HG03571 (cell line): ENCODE data around the gene SLC27A1.
"Not testable (repeated sequence)": the region's sequence is repeated elsewhere in the genome, so short reads cannot be mapped to it uniquely, and the experiment has no call there.

Experiments used
- ATAC-seq: cut with Tn5 transposase; IDR thresholded peaks from one replicate; pipeline ENCODE4 v1.9.1; 2021; ENCODE audit not compliant: unreplicated experiment

Gene SLC27A1

GRCh38 chr19:17538684-17539237 lies 68.4 kb downstream of the SLC27A1 start:
- ATAC-seq = no peak

DNA sequence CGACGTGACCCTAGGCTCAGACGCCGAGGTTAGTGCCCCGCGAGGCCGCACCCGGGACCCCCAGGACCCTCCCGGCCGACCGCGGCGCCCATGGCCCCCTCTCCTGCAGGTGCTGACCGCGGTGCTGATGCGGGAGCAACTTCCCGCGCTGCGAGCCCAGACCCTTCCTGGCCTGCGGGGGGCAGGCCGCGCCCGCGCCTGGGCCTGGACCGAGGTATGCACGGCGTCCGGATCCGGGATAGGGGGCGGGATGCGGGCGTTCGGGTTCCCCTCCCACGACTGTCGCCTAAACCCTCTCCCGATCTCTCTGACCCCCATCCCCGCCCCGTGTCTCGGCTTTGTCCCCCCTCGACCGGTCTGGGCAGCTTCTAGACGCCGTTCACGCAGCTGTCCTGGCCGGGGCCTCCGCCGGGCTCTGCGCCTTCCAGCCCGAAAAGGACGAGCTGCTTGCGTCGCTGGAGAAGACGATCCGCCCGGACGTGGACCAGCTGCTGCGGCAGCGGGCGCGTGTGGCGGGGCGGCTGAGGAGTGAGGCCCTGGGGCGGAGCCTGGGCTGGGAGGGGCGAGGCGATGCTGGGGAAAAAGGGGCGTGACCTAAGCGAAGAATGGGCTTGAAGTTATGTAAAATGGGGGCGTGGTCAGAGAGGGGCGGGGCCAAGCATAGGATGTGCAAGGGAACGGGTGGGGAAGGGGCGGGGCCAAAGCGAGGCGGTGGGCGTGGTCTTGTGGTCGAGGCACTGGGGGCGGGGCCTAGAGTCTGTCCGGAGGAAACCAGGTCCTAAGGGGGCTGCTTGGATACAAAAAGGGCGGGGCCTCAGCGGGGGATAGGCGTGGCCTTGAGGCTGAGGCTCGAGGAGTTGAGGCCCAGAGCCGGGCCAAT lies 69.2 kb downstream of the SLC27A1 start:
- ATAC-seq = no peak

- no peak for ATAC-seq
Observed at GRCh38 chr19:17540174-17540573, 69.8 kb downstream of the SLC27A1 start.

DNA sequence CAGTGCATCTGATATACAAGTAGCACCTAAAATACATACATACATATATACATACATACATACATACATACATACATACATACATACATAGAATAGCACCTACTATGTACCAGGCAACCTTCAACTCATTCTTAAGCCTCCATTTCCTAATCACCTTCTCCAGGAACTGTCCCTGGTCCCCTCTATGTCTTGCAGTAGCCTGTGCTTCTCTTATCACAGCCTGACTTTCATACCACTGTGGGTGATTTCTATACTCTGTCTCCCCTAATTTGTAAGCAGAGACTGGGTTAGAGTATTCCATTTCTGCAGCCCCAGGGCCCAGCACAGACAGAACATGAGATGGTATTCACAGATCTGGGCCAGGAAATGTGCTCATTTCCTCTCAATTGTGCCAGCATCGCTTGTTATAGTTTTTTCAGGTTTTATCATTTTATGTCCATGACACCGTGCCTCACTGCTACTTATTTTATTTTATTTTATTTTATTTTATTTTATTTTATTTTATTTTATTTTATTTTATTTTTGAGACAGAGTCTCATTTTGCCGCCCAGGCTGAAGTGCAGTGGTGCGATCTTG lies 70.9 kb downstream of the SLC27A1 start:
- no peak for ATAC-seq

- no peak for ATAC-seq
Observed at GRCh38 chr19:17542042-17542441, 71.7 kb downstream of the SLC27A1 start.

- no peak for ATAC-seq
Observed at GRCh38 chr19:17542793-17543582, 72.7 kb downstream of the SLC27A1 start.

DNA sequence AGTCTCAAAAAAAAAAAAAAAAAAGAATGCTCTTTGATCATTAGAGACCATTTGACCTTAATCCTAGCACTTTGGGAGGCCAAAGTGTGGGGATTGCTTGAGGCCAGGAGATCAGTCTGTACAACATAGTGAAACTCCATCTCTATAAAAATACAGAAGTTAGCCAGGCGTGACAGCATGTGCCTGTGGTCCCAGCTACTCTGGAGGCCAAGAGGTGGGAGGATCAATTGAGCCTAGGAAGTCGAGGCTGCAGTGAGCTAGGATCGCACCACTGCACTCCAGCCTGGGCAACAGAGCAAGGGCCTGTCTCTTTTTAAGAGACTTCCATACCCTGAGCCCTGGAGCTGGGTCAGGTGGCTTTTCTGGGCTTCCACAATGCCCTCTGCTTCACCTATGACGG lies 73.7 kb downstream of the SLC27A1 start:
- no peak for ATAC-seq

GRCh38 chr19:17544418-17544817 lies 74.1 kb downstream of the SLC27A1 start:
- no peak for ATAC-seq

DNA sequence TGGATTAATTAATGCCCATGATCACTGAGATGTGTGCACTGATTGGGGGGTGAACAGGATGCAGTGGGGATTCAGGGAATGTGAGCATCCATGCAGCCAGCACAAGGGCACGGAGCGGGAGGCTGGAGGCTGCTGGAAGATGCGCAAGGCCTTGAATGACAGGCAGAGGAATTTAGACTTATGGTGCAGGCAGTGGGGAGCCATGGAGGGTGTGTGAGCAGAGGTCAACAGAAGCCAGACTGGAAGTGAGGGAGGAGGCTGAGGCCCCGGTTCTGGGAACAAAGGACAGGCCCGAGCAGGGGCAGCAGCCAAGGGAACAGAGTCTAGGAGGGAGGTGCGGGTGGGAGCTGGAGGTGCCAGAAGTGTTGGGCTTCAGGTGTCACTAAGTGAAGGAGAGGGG lies 77.8 kb downstream of the SLC27A1 start:
- no peak for ATAC-seq

GRCh38 chr19:17549085-17549740 lies 78.9 kb downstream of the SLC27A1 start:
- ATAC-seq = no peak

DNA sequence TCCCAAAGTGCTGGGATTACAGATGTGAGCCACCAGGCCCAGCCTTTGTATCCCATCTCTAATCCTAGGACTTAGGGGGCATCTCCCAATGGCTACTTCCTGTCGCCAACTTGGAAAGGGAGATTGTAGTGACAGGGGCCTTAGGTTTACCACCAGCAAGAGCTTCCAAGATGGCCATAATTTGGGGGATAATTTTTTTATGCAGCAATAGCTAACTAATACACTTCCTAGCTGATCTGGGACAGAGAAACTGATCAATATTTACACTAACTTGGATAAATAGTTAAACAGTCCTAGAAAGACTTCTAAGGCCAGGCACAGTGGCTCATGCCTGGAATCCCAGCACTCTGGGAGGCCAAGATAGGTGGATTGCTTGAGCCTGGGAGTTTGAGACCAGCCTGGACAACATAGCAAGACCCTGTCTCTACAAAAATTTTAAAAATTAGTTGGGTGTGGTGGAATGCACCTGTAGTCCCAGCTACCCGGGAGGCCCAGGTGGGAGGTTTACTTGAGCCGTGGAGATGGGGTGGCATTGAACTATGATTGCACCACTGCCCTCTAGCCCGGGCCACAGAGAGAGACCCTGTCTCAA lies 79.8 kb downstream of the SLC27A1 start:
- ATAC-seq = no peak

GRCh38 chr19:17552735-17553134 lies 82.4 kb downstream of the SLC27A1 start:
- ATAC-seq = not testable (repeated sequence)

DNA sequence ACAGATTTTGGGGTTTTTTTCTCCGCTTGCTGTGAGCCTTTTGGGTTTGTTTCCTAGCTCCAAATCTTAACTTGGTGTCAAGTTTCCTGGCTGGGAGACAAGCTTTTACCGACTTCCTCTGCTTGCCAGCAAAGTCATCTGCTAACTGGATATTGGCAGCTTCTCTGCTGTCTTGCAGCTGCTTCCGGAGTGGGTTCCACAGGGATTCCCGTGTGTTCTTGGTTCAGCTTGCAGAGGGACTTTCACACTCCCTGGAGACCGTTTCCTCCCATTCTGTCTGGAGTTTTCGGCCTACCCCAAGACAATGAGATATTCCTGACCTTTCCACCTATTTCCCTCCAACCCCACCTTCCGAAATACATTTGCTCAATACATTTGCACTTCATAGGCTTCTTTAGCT lies 82.9 kb downstream of the SLC27A1 start:
- ATAC-seq = no peak

DNA sequence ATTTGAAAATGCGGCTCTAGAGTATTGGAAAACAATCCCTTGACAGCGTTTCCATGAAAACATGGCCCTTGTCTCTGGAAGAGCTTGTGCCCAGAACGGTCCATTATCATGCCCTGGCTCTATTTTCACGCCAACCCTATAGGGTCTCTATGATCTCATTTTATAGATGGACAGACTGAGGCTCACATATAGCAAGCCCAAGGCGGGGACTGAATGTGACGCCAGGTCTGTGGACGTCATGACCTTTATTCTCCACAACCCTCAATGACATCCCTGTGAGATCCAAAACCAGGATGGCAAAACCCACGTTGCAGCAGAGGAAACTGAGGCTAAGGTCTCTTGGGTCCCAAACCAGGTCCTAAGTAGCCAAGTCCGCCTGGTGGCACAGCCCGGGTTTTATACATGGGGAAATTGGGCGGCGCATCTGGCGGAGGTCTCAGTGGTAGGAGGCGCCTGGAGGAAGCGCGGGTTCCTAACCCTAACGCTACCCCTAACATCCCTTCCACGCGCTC lies 84.7 kb downstream of the SLC27A1 start:
- no peak for ATAC-seq

DNA sequence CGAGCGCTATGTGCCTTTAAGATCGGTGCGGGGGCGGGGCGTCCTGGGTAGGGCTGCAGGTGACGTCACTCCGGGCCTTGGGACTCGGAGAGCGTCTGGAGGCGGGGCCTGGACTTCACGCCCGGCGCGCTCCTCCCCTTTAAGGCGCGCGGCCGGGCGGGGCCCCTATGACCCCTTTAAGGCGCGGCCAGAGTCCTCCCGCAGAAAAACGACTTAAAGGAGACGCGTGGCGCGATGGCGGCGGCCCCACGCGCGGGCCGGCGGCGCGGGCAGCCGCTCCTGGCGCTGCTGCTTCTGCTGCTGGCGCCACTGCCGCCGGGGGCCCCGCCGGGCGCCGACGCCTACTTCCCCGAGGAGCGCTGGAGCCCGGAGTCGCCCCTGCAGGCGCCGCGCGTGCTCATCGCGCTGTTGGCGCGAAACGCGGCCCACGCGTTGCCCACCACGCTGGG lies 85.2 kb downstream of the SLC27A1 start, which contains the start of gene COLGALT1:
TSS of gene COLGALT1 (plus strand) at position 170 of the 449 bp plus-strand sequence. CDS start at position 235, 65 bp downstream.
- ATAC-seq = peak; percentile 84
